Measurements from ENCODE around the gene HAPLN3.
"Not testable (repeated sequence)": the region's sequence is repeated elsewhere in the genome, so short reads cannot be mapped to it uniquely, and the experiment has no call there.

- TF ChIP-seq FOXK2 (IDR thresholded peaks at IDR 0.05); SP1 (IDR thresholded peaks at IDR 0.05); LEF1 (IDR thresholded peaks at IDR 0.05; ENCODE audit: borderline replicate concordance); BHLHE40 (IDR thresholded peaks at IDR 0.05; ENCODE audit: borderline replicate concordance); ZNF384 (IDR thresholded peaks at IDR 0.05); L3MBTL2 (conservative IDR thresholded peaks at IDR 0.05): not testable (repeated sequence)
Observed at GRCh38 chr15:88934449-88934848, 39.1 kb upstream of the HAPLN3 start.
